HepG2 (cell line): ENCODE data around the gene PPCDC. TPM values are rescaled to one million over a fixed set of nuclear protein-coding genes. Genes with fewer than 3 reads are reported as not detected.

Experiments
- BRF2 ChIP-seq: sonication (generic); formaldehyde crosslinking; IDR thresholded peaks from 2 replicates; pipeline ENCODE4 v1.8.1; 2022; ENCODE audit warnings: mild to moderate bottlenecking, missing genetic modification reagents
- CCAR2 ChIP-seq: fragments of 200-400 bp; formaldehyde crosslinking; optimal IDR thresholded peaks from 2 replicates; pipeline ENCODE3; 2018; ENCODE audit warnings: low read depth, mild to moderate bottlenecking, low read length, moderate library complexity
- GMEB1 ChIP-seq: sonication (generic); formaldehyde crosslinking; IDR thresholded peaks from 2 replicates; pipeline ENCODE4 v1.5.1; 2020; ENCODE audit warnings: missing genetic modification reagents, mild to moderate bottlenecking, borderline replicate concordance
- PAF1 ChIP-seq: IDR thresholded peaks from 2 replicates; pipeline ENCODE4 v1.6.1; 2016; ENCODE audit warnings: missing genetic modification reagents, missing compliant biosample characterization
- STAT6 ChIP-seq: sonication (generic); formaldehyde crosslinking; IDR thresholded peaks from 2 replicates; pipeline ENCODE4 v1.4.0; 2020; ENCODE audit warnings: missing genetic modification reagents, mild to moderate bottlenecking, borderline replicate concordance
- SUZ12 ChIP-seq: fragments of 150-350 bp; IDR thresholded peaks from 2 replicates; pipeline ENCODE4 v1.6.1; 2014; ENCODE audit warnings: low read depth, low read length
- TFAP4 ChIP-seq: sonication (generic); IDR thresholded peaks from 2 replicates; pipeline ENCODE4 v1.6.1; 2016; ENCODE audit warnings: low read depth, borderline replicate concordance
- TP53 ChIP-seq: sonication (generic); formaldehyde crosslinking; conservative IDR thresholded peaks from 2 replicates; pipeline ENCODE4 v1.4.0; 2020; ENCODE audit warnings: missing genetic modification reagents
- TRAFD1 ChIP-seq: sonication (generic); formaldehyde crosslinking; IDR thresholded peaks from 2 replicates; pipeline ENCODE4 v1.5.1; 2020; ENCODE audit warnings: missing genetic modification reagents, mild to moderate bottlenecking, borderline replicate concordance
- YY1 ChIP-seq: IDR thresholded peaks from 2 replicates; pipeline ENCODE4 v1.6.1; 2011; ENCODE audit warnings: low read length, low read depth, moderate library complexity, mild to moderate bottlenecking; ENCODE audit not compliant: insufficient read depth, insufficient replicate concordance
- ZNF281 ChIP-seq: sonication (generic); formaldehyde crosslinking; IDR thresholded peaks from 2 replicates; pipeline ENCODE4 v1.4.0; 2020; ENCODE audit warnings: missing genetic modification reagents, borderline replicate concordance
- ZNF282 ChIP-seq: fragments of 450-650 bp; IDR thresholded peaks from 2 replicates; pipeline ENCODE4 v1.6.1; 2018; ENCODE audit not compliant: partially characterized antibody
- ZNF503 ChIP-seq: sonication (generic); formaldehyde crosslinking; IDR thresholded peaks from 2 replicates; pipeline ENCODE4 v1.4.0; 2020; ENCODE audit warnings: missing genetic modification reagents
- ZNF776 ChIP-seq: sonication (generic); formaldehyde crosslinking; IDR thresholded peaks from 2 replicates; pipeline ENCODE4 v1.4.0; 2020; ENCODE audit warnings: mild to moderate bottlenecking, missing genetic modification reagents
- polyA plus RNA-seq, 8 experiments: library from polyadenylated mRNA; depleted of rRNA in 3 of 8; stranded (reverse) in 7 of 8; unstranded in 1 of 8; fragments of >200 nt; fragmentation: Illumina TruSeq in 4 of 8; extraction: Trizol in 4 of 8; gene quantifications; 2 replicates each; pipeline versions ENCODE4 v1.2.1 to v1.2.3, GENCODE V29; 2011 to 2016; ENCODE audit warnings: low read depth in 4 of 8, missing spikeins in 1 of 8, mixed read lengths in 1 of 8; ENCODE audit not compliant: insufficient read depth in 1 of 8
- total RNA-seq, 5 experiments: library from RNA; depleted of rRNA; stranded (reverse); fragments of >200 nt; fragmentation: Illumina TruSeq; extraction: Trizol; gene quantifications; 2 replicates each; pipeline ENCODE4 v1.2.3, GENCODE V29; 2016; ENCODE audit warnings: low read depth in 1 of 5

PPCDC gene
- total and polyA plus RNA-seq, 2 of the 13 experiments (the other 11 are each of a cell fraction or from before 2014, with no cell fraction given) = 12.3 to 12.8 TPM

- TF ChIP-seq STAT6 (no peak), TRAFD1 (CRISPR knock-in tag) (no peak), PAF1 (CRISPR knock-in tag) (no peak), TFAP4 (peak; percentile 56; the same call in 1 of the 2 replicates), YY1 (peak; percentile 81), SUZ12 (peak; percentile 85), ZNF503 (CRISPR knock-in tag) (peak; percentile 53; the same call in 1 of the 2 replicates), ZNF281 (CRISPR knock-in tag) (peak; percentile 49; the same call in 1 of the 2 replicates), GMEB1 (peak; percentile 84), CCAR2 (no peak), ZNF776 (CRISPR knock-in tag) (0 out of 2 replicates have a peak, but pooled peaks have one; percentile 57), BRF2 (CRISPR knock-in tag) (peak; percentile 64; the same call in 1 of the 2 replicates), ZNF282 (no peak), TP53 (0 out of 2 replicates have a peak, but pooled peaks have one; percentile 53)
Observed at GRCh38 chr15:75023181-75023871, at the start of gene PPCDC (continued).
